Posterior vena cava (tissue), 2 donors: ENCODE results near the gene RAPGEF2. TPM values are rescaled to one million over a fixed set of nuclear protein-coding genes. Genes with fewer than 3 reads are reported as not detected.

ENCODE experiments used
- DNase-seq: peaks from one replicate; pipeline ENCODE4 v3.0.0-alpha.2; 2020; ENCODE audit warnings: low spot score
- intact Hi-C, 2 donors: fragments of 100-400 bp; cut with DNase I; formaldehyde crosslinking; loops; one replicate each; pipeline versions ENCODE4 v1.14.1 to v1.14.2; 2022 to 2023
- total RNA-seq, 2 donors: library from RNA; stranded (reverse); fragmentation: NEBNext Ultra II Directional; extraction: Animal tissue kit (Norgen Biotek cat#: 25700); gene quantifications; one replicate each; pipeline ENCODE4 v1.2.1, GENCODE V29; 2021
- donor health status: DM: yes; HTN: yes; CAD: no.
- donor health status: DM: yes; HTN: yes; CAD: no.

The RAPGEF2 gene
- total RNA-seq, 2 donors from 2014 or later = 25.6 to 28.2 TPM

- DNase-seq = no peak
- intact Hi-C loops = no loop called here
Measured at GRCh38 chr4:159281771-159282170, 178.9 kb downstream of the RAPGEF2 start.

GRCh38 chr4:159282329-159282728 lies 179.4 kb downstream of the RAPGEF2 start:
- intact Hi-C loops = no loop called here

GRCh38 chr4:159282944-159283343 lies 180.1 kb downstream of the RAPGEF2 start:
- intact Hi-C loops = no loop called here

More at GRCh38 chr4:159282329-159282728, 179.4 kb downstream of the RAPGEF2 start:
- no peak for DNase-seq

GRCh38 chr4:159283696-159284095 lies 180.8 kb downstream of the RAPGEF2 start:
- intact Hi-C loops = no loop called here
- DNase-seq = no peak

More at GRCh38 chr4:159282944-159283343, 180.1 kb downstream of the RAPGEF2 start:
- no peak for DNase-seq

GRCh38 chr4:159284113-159284512 lies 181.2 kb downstream of the RAPGEF2 start:
- intact Hi-C loops = no loop called here
- DNase-seq = no peak

GRCh38 chr4:159284733-159285132 lies 181.9 kb downstream of the RAPGEF2 start:
- no peak for DNase-seq
- intact Hi-C loops = no loop called here

- intact Hi-C loops = no loop called here
- DNase-seq = no peak
Measured at GRCh38 chr4:159287767-159288166, 184.9 kb downstream of the RAPGEF2 start.

GRCh38 chr4:159289682-159290081 lies 186.8 kb downstream of the RAPGEF2 start:
- intact Hi-C loops = no loop called here
- DNase-seq = no peak

- no peak for DNase-seq
- intact Hi-C loops = no loop called here
Measured at GRCh38 chr4:159290321-159291030, 187.6 kb downstream of the RAPGEF2 start.

- DNase-seq = no peak
Measured at GRCh38 chr4:159291176-159291575, 188.3 kb downstream of the RAPGEF2 start.

GRCh38 chr4:159292137-159292896 lies 189.4 kb downstream of the RAPGEF2 start:
- intact Hi-C loops = no loop called here
- DNase-seq = no peak

More at GRCh38 chr4:159291176-159291575, 188.3 kb downstream of the RAPGEF2 start:
- intact Hi-C loops = no loop called here

GRCh38 chr4:159293811-159294515 lies 191.1 kb downstream of the RAPGEF2 start:
- intact Hi-C loops = no loop called here
- DNase-seq = no peak

GRCh38 chr4:159296061-159296460 lies 193.2 kb downstream of the RAPGEF2 start:
- no peak for DNase-seq
- intact Hi-C loops = no loop called here

- no peak for DNase-seq
- intact Hi-C loops = no loop called here
Measured at GRCh38 chr4:159297091-159297490, 194.2 kb downstream of the RAPGEF2 start.

GRCh38 chr4:159298502-159298901 lies 195.6 kb downstream of the RAPGEF2 start:
- intact Hi-C loops = no loop called here
- DNase-seq = no peak

GRCh38 chr4:159303435-159303834 lies 200.6 kb downstream of the RAPGEF2 start:
- DNase-seq = no peak
- intact Hi-C loops = no loop called here

- intact Hi-C loops = no loop called here
- no peak for DNase-seq
Measured at GRCh38 chr4:159305129-159305528, 202.2 kb downstream of the RAPGEF2 start.

GRCh38 chr4:159307929-159308328 lies 205.1 kb downstream of the RAPGEF2 start:
- intact Hi-C loops = no loop called here

GRCh38 chr4:159308566-159309340 lies 205.9 kb downstream of the RAPGEF2 start:
- intact Hi-C loops = no loop called here

More at GRCh38 chr4:159307929-159308328, 205.1 kb downstream of the RAPGEF2 start:
- DNase-seq = no peak

More at GRCh38 chr4:159308566-159309340, 205.9 kb downstream of the RAPGEF2 start:
- DNase-seq = no peak
